ENCODE results near the gene ANTXR1.

GRCh38 chr2:69061525-69061924 is 48.5 kb downstream of the ANTXR1 start:
- TF ChIP-seq, protein P1, sequence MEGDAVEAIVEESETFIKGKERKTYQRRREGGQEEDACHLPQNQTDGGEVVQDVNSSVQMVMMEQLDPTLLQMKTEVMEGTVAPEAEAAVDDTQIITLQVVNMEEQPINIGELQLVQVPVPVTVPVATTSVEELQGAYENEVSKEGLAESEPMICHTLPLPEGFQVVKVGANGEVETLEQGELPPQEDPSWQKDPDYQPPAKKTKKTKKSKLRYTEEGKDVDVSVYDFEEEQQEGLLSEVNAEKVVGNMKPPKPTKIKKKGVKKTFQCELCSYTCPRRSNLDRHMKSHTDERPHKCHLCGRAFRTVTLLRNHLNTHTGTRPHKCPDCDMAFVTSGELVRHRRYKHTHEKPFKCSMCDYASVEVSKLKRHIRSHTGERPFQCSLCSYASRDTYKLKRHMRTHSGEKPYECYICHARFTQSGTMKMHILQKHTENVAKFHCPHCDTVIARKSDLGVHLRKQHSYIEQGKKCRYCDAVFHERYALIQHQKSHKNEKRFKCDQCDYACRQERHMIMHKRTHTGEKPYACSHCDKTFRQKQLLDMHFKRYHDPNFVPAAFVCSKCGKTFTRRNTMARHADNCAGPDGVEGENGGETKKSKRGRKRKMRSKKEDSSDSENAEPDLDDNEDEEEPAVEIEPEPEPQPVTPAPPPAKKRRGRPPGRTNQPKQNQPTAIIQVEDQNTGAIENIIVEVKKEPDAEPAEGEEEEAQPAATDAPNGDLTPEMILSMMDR (conservative IDR thresholded peaks at IDR 0.05; ENCODE audit: low read length), result no peak
- TF ChIP-seq EZH2phosphoT487 (IDR thresholded peaks at IDR 0.05; ENCODE audit: borderline replicate concordance), result no peak
